ENCODE results near the gene PARD6A. TPM values are rescaled to one million over a fixed set of nuclear protein-coding genes. Genes with fewer than 3 reads are reported as not detected.

The PARD6A gene, protein sequence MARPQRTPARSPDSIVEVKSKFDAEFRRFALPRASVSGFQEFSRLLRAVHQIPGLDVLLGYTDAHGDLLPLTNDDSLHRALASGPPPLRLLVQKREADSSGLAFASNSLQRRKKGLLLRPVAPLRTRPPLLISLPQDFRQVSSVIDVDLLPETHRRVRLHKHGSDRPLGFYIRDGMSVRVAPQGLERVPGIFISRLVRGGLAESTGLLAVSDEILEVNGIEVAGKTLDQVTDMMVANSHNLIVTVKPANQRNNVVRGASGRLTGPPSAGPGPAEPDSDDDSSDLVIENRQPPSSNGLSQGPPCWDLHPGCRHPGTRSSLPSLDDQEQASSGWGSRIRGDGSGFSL
- total RNA-seq = 5.6 TPM

- intact Hi-C loops (cut with DNase I) = loop anchor here (10.0 kb wide), 1 partner anchor 136 kb away; the partner anchor contains the start of gene RIPOR1
- peak; percentile 96 for ATAC-seq
Measured at GRCh38 chr16:67660564-67661028, at the start of gene PARD6A. TSS of gene PARD6A (plus strand) at chr16:67660960. CDS start at chr16:67661039, 79 bp downstream.

DNA sequence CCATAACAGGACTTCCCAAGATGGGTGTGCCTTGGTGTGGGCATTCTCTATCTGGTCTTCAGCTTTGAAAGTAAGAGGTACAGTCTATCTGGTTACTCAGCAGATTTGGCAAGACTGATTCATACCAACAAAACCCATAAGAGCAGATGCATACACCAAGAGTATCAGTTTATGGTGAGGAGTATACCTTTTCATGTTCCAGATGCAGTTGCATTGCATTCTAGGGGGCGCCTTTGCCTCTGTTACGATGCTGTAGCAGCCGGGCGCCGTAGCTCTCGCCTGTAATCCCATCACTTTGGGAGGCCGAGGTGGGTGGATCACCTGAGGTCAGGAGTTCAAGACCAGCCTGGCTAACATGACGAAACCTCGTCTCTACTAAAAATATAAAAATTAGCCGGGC is 47.0 kb upstream of the PARD6A start:
- no peak for ATAC-seq
- intact Hi-C loops (cut with DNase I) = no loop called here
- DNase-seq (ENCODE audit: low spot score) = no peak

More at GRCh38 chr16:67660564-67661028, at the start of gene PARD6A:
- peak; percentile 97 for DNase-seq (ENCODE audit: low spot score)

DNA sequence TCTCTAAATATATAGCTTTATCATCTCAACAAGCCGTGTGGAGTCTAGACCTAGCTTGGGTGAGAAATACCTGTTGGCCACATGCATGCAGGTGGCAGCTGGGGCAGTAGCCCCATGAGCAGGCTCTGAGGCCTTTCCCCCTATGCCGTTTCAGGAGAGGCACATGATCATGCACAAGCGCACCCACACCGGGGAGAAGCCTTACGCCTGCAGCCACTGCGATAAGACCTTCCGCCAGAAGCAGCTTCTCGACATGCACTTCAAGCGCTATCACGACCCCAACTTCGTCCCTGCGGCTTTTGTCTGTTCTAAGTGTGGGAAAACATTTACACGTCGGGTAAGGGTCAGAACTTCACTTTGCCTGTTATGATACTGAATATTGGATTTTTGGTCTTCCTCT is 32.5 kb upstream of the PARD6A start:
- intact Hi-C loops (cut with DNase I) = no loop called here
- no peak for DNase-seq (ENCODE audit: low spot score)
- no peak for ATAC-seq

- DNase-seq (ENCODE audit: low spot score) = no peak
- intact Hi-C loops (cut with DNase I) = no loop called here
- ATAC-seq = no peak
Measured at GRCh38 chr16:67632415-67633172, 28.2 kb upstream of the PARD6A start.

DNA sequence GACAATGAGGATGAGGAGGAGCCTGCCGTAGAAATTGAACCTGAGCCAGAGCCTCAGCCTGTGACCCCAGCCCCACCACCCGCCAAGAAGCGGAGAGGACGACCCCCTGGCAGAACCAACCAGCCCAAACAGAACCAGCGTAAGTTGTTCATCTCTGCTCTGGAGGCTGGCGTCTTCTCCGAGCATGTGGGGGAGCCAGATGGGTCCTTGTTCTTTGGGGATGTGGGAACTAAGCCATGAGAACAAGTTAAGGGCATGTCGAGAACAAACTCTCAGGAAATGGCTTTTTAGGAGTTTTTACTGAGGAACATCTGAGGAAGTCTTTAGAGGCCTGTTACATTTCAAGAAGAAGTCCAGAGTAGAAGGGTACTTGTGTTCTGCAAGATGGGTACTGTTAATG is 24.0 kb upstream of the PARD6A start:
- intact Hi-C loops (cut with DNase I) = no loop called here
- DNase-seq (ENCODE audit: low spot score) (no peak), ATAC-seq (no peak)

GRCh38 chr16:67637625-67638024 is 23.1 kb upstream of the PARD6A start:
- ATAC-seq (no peak), DNase-seq (ENCODE audit: low spot score) (no peak)
- intact Hi-C loops (cut with DNase I) = no loop called here

- intact Hi-C loops (cut with DNase I) = no loop called here
- peak; percentile 27 for ATAC-seq
- DNase-seq (ENCODE audit: low spot score) = no peak
Measured at GRCh38 chr16:67641779-67642708, 18.7 kb upstream of the PARD6A start.

- ATAC-seq = no peak
- no peak for DNase-seq (ENCODE audit: low spot score)
- intact Hi-C loops (cut with DNase I) = no loop called here
Measured at GRCh38 chr16:67644038-67644437, 16.7 kb upstream of the PARD6A start.

- ATAC-seq = no peak
- DNase-seq (ENCODE audit: low spot score) = no peak
- intact Hi-C loops (cut with DNase I) = no loop called here
Measured at GRCh38 chr16:67645397-67646121, 15.2 kb upstream of the PARD6A start.

DNA sequence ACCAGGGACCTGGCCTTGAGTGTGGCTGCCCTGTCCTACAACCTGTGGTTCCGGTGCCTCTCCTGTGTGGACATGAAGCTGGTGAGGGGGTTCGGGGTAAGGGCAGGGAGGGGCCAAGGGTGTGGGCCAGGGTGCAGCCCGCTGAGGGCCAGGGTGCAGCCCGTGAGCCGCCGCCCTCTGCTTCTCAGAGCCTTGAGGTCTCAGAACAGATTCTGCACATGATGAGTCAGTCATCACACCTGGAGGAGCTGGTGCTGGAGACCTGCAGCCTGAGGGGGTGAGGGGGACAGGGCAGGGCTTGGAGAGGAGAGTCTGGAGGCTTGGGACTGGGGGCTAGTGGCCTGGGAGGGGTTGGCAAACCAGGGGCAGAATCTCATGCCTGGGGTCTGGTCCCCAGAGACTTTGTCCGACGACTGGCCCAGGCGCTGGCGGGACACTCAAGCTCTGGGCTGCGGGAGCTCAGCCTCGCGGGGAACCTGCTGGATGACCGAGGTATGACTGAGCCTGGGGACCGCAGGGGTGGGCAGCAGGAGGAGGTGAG is 13.6 kb upstream of the PARD6A start:
- DNase-seq (ENCODE audit: low spot score) = no peak
- ATAC-seq = no peak
- intact Hi-C loops (cut with DNase I) = no loop called here

DNA sequence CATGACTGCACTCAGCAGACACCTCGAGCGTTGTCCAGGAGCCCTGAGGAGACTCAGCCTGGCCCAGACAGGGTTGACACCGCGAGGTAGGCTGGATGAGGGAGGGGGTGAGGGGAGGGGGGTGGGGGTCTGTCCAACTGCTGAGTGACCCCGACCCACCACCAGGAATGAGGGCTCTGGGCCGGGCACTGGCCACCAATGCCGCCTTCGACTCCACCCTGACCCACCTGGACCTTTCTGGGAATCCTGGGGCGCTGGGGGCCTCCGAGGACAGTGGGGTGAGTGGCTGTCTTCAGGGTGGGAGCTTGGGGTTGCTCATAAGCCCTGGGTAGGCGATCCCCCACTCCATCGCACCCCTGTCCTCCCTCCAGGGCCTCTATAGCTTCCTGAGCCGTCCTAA is 13.1 kb upstream of the PARD6A start:
- intact Hi-C loops (cut with DNase I) = no loop called here
- no peak for ATAC-seq
- no peak for DNase-seq (ENCODE audit: low spot score)

GRCh38 chr16:67648088-67648763 is 12.5 kb upstream of the PARD6A start:
- intact Hi-C loops (cut with DNase I) = no loop called here
- no peak for DNase-seq (ENCODE audit: low spot score)
- ATAC-seq = no peak

GRCh38 chr16:67648764-67649407 is 11.9 kb upstream of the PARD6A start:
- no peak for ATAC-seq
- intact Hi-C loops (cut with DNase I) = no loop called here
- DNase-seq (ENCODE audit: low spot score) = no peak

DNA sequence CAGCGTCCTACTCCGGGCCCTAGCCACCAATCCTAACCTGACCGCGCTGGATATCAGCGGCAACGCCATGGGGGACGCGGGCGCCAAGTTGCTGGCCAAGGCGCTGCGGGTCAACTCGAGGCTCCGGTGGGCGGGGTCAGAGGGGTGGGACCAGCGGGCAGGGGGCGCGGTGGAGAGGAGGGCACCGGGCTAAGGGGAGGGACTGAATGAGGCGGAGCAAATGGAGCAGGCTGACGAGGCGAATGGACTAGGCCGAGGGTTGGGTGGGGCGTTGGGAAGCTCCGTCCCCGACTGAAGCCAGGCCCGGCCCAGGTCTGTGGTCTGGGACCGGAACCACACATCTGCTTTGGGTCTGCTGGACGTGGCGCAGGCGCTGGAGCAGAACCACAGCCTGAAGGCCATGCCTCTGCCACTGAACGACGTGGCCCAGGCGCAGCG is 11.2 kb upstream of the PARD6A start:
- ATAC-seq = peak; percentile 73
- intact Hi-C loops (cut with DNase I) = no loop called here
- no peak for DNase-seq (ENCODE audit: low spot score)

DNA sequence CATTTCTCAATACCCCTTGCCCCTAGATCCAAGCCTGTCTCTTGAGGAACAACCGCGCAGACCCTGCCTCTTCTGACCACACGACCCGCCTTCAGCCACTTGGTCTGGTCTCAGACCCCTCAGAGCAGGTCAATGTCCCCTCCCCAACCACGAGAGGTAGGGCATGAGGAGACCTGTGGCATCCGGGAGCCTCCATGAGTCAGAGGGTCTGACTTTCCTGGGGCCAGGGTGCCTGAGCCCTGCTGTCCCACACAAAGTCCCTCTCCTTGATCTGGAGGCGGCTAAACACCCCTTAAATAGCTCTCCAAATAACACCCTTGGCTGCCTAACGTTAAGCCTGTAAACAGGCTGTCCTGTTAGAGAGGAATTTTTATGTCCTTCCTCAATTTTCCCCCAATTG is 10.7 kb upstream of the PARD6A start:
- ATAC-seq = no peak
- no peak for DNase-seq (ENCODE audit: low spot score)
- intact Hi-C loops (cut with DNase I) = no loop called here

DNA sequence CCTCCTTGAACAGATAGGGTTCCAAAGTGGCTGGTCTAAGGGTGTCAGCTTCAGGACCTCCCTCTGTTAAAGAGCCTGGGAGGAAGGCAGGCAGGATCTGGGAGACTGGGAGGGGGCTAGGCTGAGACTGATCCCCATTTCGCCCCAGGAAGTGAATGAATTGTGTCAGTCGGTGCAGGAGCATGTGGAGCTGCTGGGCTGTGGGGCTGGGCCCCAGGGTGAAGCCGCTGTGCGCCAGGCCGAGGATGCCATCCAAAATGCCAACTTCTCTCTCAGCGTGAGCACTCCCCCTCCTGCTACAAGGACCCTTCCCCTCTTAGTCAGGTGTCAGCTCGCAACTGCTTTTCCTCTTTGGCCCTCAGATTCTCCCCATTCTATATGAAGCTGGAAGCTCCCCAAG is 9.7 kb upstream of the PARD6A start:
- ATAC-seq (no peak), DNase-seq (ENCODE audit: low spot score) (no peak)
- intact Hi-C loops (cut with DNase I) = no loop called here

DNA sequence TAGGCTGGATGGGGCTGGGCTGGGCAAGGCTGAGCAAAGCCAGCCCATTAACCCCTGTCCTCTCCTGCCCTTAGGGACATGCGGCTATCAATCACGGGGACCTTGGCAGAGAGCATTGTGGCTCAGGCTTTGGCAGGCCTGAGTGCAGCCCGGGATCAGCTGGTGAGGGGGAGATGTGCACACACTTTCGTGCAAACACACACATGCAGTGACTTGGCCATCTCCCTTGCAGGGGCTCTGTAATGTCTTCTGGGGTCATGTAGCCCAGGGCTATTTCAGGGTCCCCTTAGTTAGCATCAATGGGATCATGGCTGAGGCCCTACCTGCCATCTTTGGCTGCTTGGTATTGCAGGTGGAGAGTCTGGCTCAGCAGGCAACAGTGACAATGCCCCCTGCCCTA is 8.9 kb upstream of the PARD6A start:
- intact Hi-C loops (cut with DNase I) = no loop called here
- ATAC-seq (no peak), DNase-seq (ENCODE audit: low spot score) (no peak)
